HG02884 (cell line): ENCODE measurements around the gene HDAC8.

Experiments
- ATAC-seq: cut with Tn5 transposase; IDR thresholded peaks from one replicate; pipeline ENCODE4 v1.9.1; 2021; ENCODE audit warnings: mild to moderate bottlenecking, moderate library complexity; ENCODE audit not compliant: unreplicated experiment

The HDAC8 gene

GRCh38 chrX:72301781-72302180, 270.9 kb downstream of the HDAC8 start:
- no peak for ATAC-seq

GRCh38 chrX:72299891-72300630, 272.6 kb downstream of the HDAC8 start:
- no peak for ATAC-seq

- ATAC-seq = no peak
Observed at GRCh38 chrX:72297953-72298730, 274.5 kb downstream of the HDAC8 start.

- no peak for ATAC-seq
Observed at GRCh38 chrX:72296991-72297390, 275.7 kb downstream of the HDAC8 start.

GRCh38 chrX:72295745-72296144, 276.9 kb downstream of the HDAC8 start:
- no peak for ATAC-seq

- ATAC-seq = no peak
Observed at GRCh38 chrX:72294497-72294896, 278.1 kb downstream of the HDAC8 start.

- ATAC-seq = no peak
Observed at GRCh38 chrX:72282302-72282701, 290.3 kb downstream of the HDAC8 start.

- no peak for ATAC-seq
Observed at GRCh38 chrX:72280321-72280845, 292.3 kb downstream of the HDAC8 start.
